Osteoblast (primary cell): ENCODE measurements around the gene PCGF5. TPM values are rescaled to one million over a fixed set of nuclear protein-coding genes. Genes with fewer than 3 reads are reported as not detected.

Experiments used
- DNase-seq: peaks from one replicate; pipeline ENCODE4 v3.0.0; 2011; ENCODE audit warnings: low spot score, mixed read lengths; ENCODE audit not compliant: insufficient read length; ENCODE audit errors: missing footprints
- H2AFZ ChIP-seq: 2 replicates; pipeline ENCODE4 v1.6.0; 2011; ENCODE audit warnings: mild to moderate bottlenecking, low read length
- H3K27ac ChIP-seq: 2 replicates; pipeline ENCODE4 v1.5.1; 2011; ENCODE audit warnings: mild to moderate bottlenecking, low read depth, low read length, moderate library complexity
- H3K27me3 ChIP-seq: 2 replicates; pipeline ENCODE4 v1.6.0; 2012; ENCODE audit warnings: mild to moderate bottlenecking, control low read depth, inconsistent platforms, low read length, moderate library complexity; ENCODE audit not compliant: insufficient read depth
- H3K36me3 ChIP-seq: 2 replicates; pipeline ENCODE4 v1.5.1; 2011; ENCODE audit warnings: mild to moderate bottlenecking, low read length, control low read depth, moderate library complexity; ENCODE audit not compliant: insufficient read depth
- H3K4me1 ChIP-seq: 2 replicates; pipeline ENCODE4 v1.5.1; 2011; ENCODE audit warnings: mild to moderate bottlenecking, low read length, control low read depth, moderate library complexity; ENCODE audit not compliant: insufficient read depth
- H3K4me2 ChIP-seq: 2 replicates; pipeline ENCODE4 v1.6.0; 2011; ENCODE audit warnings: mild to moderate bottlenecking, low read length; ENCODE audit not compliant: insufficient read depth
- H3K4me3 ChIP-seq: fragments of 200-600 bp; sonication (generic); 3 replicates; pipeline ENCODE4 v1.5.1; 2012; ENCODE audit warnings: mild to moderate bottlenecking, low read length, inconsistent platforms; ENCODE audit not compliant: insufficient read depth
- H3K79me2 ChIP-seq: 2 replicates; pipeline ENCODE4 v1.6.0; 2012; ENCODE audit warnings: mild to moderate bottlenecking, low read length, control low read depth, inconsistent platforms; ENCODE audit not compliant: insufficient read depth
- H3K9me3 ChIP-seq: 2 replicates; pipeline ENCODE4 v1.5.1; 2011; ENCODE audit warnings: low read depth, low read length, control low read depth
- H4K20me1 ChIP-seq: 2 replicates; pipeline ENCODE4 v1.6.0; 2012; ENCODE audit warnings: mild to moderate bottlenecking, low read length, control low read depth; ENCODE audit not compliant: insufficient read depth
- total RNA-seq: library from RNA; depleted of rRNA; stranded (reverse); fragments of >200 nt; gene quantifications from 2 replicates; pipeline ENCODE4 v1.2.3, GENCODE V29; 2012
- TF ChIP-seq, protein P1 (sequence below): IDR thresholded peaks from 2 replicates; pipeline ENCODE4 v1.5.1; 2011; ENCODE audit warnings: mild to moderate bottlenecking, low read depth, low read length, moderate library complexity; ENCODE audit errors: extremely low read depth

Gene PCGF5
- total RNA-seq, 1 donor: 99.2 TPM

DNA sequence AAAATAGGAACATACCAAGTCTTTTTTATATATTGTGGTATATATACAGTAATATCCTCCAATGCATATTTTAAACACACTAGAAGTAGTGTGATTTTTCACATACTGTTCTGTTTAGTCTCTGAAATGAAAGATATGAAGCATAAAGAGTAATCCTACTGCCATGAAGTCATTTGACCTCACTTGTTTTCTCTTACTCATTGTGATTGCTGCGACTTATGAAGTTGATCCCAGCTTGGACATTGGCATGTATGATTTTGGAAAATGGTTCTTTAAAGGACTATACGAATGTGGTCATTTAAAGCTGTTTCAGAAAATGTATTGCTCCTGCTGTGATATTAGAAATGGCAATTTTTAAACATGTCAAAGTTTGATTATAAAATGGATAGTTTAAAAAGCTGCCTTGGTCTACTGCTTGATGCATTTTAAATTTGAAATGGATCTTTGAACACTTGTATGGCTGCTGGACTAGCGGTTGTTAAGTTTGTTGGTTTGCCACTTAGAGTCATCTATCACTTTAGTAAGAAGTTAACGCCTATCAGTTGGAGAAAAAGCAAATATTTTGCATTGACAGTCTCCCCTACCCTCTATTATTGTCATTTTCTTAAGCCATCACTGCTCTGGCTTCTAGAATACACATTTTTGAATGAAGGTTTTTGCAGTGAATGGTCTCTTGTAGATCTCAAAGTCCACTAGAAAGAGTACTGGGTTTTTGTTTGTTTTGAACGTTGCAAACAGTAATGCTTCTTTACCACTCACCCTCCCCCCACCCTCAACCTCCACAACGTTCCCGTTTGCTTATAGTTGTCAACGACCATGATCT is 881 bp upstream of the PCGF5 start:
- Histone ChIP-seq H3K27me3 (no peaks in the 10 kb centered on the region), H3K36me3 (no peaks in the 10 kb centered on the region), H2AFZ (peak overlapping the region; percentile 54), H3K4me1 (peaks cover 24% of the 10 kb centered on the region), H4K20me1 (peaks cover 21% of the 10 kb centered on the region), H3K79me2 (peaks cover 61% of the 10 kb centered on the region), H3K4me2 (peak overlapping the region; percentile 90), H3K9me3 (no peaks in the 10 kb centered on the region), H3K4me3 (peak overlapping the region; percentile 76), H3K27ac (no peak overlapping the region)
- TF ChIP-seq, protein P1, sequence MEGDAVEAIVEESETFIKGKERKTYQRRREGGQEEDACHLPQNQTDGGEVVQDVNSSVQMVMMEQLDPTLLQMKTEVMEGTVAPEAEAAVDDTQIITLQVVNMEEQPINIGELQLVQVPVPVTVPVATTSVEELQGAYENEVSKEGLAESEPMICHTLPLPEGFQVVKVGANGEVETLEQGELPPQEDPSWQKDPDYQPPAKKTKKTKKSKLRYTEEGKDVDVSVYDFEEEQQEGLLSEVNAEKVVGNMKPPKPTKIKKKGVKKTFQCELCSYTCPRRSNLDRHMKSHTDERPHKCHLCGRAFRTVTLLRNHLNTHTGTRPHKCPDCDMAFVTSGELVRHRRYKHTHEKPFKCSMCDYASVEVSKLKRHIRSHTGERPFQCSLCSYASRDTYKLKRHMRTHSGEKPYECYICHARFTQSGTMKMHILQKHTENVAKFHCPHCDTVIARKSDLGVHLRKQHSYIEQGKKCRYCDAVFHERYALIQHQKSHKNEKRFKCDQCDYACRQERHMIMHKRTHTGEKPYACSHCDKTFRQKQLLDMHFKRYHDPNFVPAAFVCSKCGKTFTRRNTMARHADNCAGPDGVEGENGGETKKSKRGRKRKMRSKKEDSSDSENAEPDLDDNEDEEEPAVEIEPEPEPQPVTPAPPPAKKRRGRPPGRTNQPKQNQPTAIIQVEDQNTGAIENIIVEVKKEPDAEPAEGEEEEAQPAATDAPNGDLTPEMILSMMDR: no peak
- peak; percentile 68 for DNase-seq

DNA sequence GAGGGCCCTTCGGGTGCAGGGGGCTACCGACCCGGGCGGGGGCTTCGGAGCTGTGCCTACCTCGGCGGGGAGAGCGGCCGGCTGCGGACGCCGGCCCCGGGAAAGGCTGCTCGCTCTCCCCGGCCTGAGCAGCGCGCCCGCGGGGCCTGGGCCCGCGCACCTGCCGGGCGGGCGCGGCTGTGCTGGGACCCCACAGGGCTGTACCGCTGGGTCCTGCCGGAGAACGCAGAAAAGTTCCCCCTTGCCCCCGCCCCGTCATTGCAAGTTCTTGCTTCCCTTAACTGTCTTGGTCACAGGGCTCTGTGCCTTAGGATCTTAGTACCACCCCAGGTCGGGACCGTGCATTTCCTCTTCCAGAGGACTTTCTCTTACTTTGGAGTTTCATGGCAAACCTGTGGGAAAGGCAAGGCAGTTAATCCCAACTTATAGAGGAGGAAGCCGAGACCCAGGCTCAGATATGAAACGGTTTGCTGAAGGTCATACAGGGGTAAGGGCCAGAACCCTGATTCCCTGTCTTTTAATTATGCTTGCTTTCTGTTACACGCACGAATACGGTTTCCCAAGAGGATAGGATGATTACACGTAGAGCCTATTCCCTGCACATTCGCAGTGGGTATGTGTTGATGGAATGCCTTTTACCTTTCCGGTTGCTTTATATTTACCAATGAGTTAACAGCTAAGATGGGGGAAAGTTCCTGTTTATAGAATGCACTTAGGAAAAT is 652 bp downstream of the PCGF5 start:
- no peaks in the 10 kb centered on the region for H3K36me3 ChIP-seq
- peak overlapping the region; percentile 76 for H3K4me3 ChIP-seq
- peaks cover 14% of the 10 kb centered on the region for H4K20me1 ChIP-seq
- H3K9me3 ChIP-seq: no peaks in the 10 kb centered on the region
- no peaks in the 10 kb centered on the region for H3K27me3 ChIP-seq
- H3K79me2 ChIP-seq: peaks cover 58% of the 10 kb centered on the region
- peak overlapping the region; percentile 27 for H2AFZ ChIP-seq
- TF ChIP-seq, protein P1: no peak
- peaks cover 24% of the 10 kb centered on the region for H3K4me1 ChIP-seq
- peak overlapping the region; percentile 67 for H3K27ac ChIP-seq
- peak overlapping the region; percentile 83 for H3K4me2 ChIP-seq
- DNase-seq: no peak

GRCh38 chr10:91226093-91226492 is 5.6 kb downstream of the PCGF5 start:
- Histone ChIP-seq H2AFZ (no peak overlapping the region), H3K4me2 (no peak overlapping the region), H3K79me2 (peaks cover 78% of the 10 kb centered on the region), H4K20me1 (peaks cover 6% of the 10 kb centered on the region), H3K27ac (no peak overlapping the region), H3K9me3 (no peaks in the 10 kb centered on the region), H3K27me3 (no peaks in the 10 kb centered on the region), H3K36me3 (peaks cover 11% of the 10 kb centered on the region), H3K4me3 (no peak overlapping the region), H3K4me1 (peaks cover 16% of the 10 kb centered on the region)
- TF ChIP-seq, protein P1: no peak
- DNase-seq: no peak

DNA sequence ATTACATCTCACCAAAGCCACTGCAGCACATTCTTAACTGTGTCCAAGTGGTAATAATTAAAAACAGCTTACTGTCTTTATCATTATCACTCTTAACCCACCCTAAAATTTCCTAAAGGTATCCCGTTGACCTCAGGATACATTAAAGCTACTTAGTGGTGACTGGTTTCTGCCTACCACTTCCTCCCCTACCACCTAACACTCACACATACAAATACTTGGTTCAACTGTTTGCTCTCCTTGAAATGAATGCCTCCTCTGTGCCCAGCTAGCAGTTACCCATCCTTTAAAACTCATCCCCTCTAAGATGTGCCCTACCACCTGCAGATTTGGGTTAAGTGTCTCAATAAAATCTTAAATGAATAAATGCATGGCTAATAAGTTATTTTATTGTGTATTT is 7.1 kb downstream of the PCGF5 start:
- DNase-seq: no peak
- Histone ChIP-seq H4K20me1 (peaks cover 5% of the 10 kb centered on the region), H3K27ac (no peak overlapping the region), H3K36me3 (peaks cover 11% of the 10 kb centered on the region), H3K4me1 (peaks cover 10% of the 10 kb centered on the region), H3K4me2 (no peak overlapping the region), H3K27me3 (no peaks in the 10 kb centered on the region), H3K79me2 (peaks cover 76% of the 10 kb centered on the region), H3K9me3 (no peaks in the 10 kb centered on the region), H2AFZ (no peak overlapping the region), H3K4me3 (no peak overlapping the region)
- TF ChIP-seq, protein P1: no peak
